B cell (primary cell): Measurements from ENCODE around the gene CTCFL.

Source experiments
- EZH2 ChIP-seq: IDR thresholded peaks from 2 replicates; pipeline ENCODE4 v1.6.1; 2012; ENCODE audit warnings: borderline replicate concordance, low read depth, mild to moderate bottlenecking, moderate library complexity, low read length; ENCODE audit not compliant: insufficient read depth, poor library complexity, severe bottlenecking
- TF ChIP-seq, protein P1 (sequence below): fragments of 200-600 bp; IDR thresholded peaks from one replicate; pipeline ENCODE4 v1.8.0; 2022; ENCODE audit warnings: antibody characterized with exemption, mild to moderate bottlenecking

DNA sequence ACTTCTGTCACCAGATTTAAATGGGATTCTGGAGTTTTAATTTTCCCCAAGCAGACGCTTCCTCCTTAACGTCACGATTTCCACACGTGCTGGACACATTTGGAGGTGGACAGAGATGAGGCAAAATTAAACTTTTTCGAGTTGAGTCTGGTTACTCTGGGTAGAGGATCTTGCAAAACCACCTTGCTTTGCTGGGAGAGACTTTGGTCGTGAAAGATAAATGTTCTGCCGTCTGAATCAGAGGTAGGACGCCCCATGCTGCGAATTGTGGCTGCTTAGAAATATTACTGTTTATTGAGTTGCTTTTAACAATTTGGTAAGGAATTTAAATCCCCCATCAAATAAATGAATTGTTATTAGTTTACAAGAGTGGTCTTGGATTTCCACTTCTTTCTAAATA, 46.8 kb downstream of the CTCFL start:
- TF ChIP-seq, protein P1, sequence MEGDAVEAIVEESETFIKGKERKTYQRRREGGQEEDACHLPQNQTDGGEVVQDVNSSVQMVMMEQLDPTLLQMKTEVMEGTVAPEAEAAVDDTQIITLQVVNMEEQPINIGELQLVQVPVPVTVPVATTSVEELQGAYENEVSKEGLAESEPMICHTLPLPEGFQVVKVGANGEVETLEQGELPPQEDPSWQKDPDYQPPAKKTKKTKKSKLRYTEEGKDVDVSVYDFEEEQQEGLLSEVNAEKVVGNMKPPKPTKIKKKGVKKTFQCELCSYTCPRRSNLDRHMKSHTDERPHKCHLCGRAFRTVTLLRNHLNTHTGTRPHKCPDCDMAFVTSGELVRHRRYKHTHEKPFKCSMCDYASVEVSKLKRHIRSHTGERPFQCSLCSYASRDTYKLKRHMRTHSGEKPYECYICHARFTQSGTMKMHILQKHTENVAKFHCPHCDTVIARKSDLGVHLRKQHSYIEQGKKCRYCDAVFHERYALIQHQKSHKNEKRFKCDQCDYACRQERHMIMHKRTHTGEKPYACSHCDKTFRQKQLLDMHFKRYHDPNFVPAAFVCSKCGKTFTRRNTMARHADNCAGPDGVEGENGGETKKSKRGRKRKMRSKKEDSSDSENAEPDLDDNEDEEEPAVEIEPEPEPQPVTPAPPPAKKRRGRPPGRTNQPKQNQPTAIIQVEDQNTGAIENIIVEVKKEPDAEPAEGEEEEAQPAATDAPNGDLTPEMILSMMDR = no peak
- no peak for TF ChIP-seq EZH2
